Transverse colon (tissue), 4 donors: ENCODE data around the gene FANCC.

Experiments used
- CTCF ChIP-seq, 5 experiments: fragments of 200-600 bp in 3 of 5; fragments of 450-650 bp in 2 of 5; sonication (generic) in 3 of 5; IDR thresholded peaks; 1 replicate in 2 of 5; 2 replicates in 3 of 5; pipeline ENCODE4 v1.5.1; 2016 to 2017; ENCODE audit warnings: antibody characterized with exemption in 5 of 5, inconsistent platforms in 3 of 5, mild to moderate bottlenecking in 2 of 5, moderate library complexity in 1 of 5
- POLR2A ChIP-seq: fragments of 450-650 bp; IDR thresholded peaks from one replicate; pipeline ENCODE4 v1.6.1; 2016; ENCODE audit warnings: antibody characterized with exemption, mild to moderate bottlenecking, moderate library complexity
- POLR2AphosphoS5 ChIP-seq, 3 donors: sonication (generic); formaldehyde crosslinking; IDR thresholded peaks; one replicate each; pipeline ENCODE4 v1.6.1; 2016; ENCODE audit warnings: antibody characterized with exemption in 3 of 3

DNA sequence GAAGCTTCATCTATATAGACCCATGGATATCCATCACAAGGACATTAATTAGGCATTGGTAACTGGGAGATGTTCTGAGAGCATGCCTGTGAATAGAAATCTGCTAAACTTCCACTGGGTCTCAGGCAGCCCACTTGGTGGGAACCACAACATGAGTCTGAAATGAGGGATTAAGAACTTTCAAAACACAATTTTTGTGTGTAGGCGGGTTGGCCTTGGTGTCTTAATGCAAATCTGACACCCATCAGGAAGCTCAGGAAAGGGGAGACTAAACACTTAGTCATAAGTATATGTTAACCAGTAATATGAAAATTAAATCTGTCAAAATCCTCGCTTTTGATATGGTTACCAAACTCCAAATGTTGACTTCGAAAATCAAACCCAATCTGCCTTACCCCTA, 113.2 kb downstream of the FANCC start:
- TF ChIP-seq CTCF (IDR thresholded peaks at IDR 0.05), result no peak
- no peak for TF ChIP-seq POLR2AphosphoS5 (IDR thresholded peaks at IDR 0.05)
- TF ChIP-seq POLR2A, result no peak
